Measurements from ENCODE around the gene IRF8.

IRF8 gene

GRCh38 chr16:85911251-85911930, 12.4 kb downstream of the IRF8 start:
- FAIRE-seq (no peak), DNase-seq (ENCODE audit: insufficient read length, low spot score) (no peak)

GRCh38 chr16:85912211-85912974, 13.4 kb downstream of the IRF8 start:
- no peak for DNase-seq (ENCODE audit: insufficient read length, low spot score)

GRCh38 chr16:85913141-85913601, 14.2 kb downstream of the IRF8 start:
- FAIRE-seq (no peak), DNase-seq (ENCODE audit: insufficient read length, low spot score) (no peak)

More at GRCh38 chr16:85912211-85912974, 13.4 kb downstream of the IRF8 start:
- FAIRE-seq: no peak

GRCh38 chr16:85913688-85914422, 14.9 kb downstream of the IRF8 start:
- DNase-seq (ENCODE audit: insufficient read length, low spot score): no peak

DNA sequence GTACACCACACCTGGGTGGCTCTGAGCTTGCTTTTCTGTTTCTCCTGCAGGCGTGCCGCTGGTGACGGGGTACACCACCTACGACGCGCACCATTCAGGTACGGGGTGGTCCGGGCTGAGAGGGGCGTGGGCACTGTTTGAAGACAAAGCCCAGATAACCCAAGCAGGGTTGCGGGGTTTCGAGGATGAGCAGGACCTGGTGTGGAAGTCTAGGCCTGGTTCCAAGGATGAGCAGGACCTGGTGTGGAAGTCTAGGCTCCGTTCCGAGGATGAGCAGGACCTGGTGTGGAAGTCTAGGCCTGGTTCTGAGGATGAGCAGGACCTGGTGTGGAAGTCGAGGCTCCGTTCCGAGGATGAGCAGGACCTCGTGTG, 15.4 kb downstream of the IRF8 start:
- DNase-seq (ENCODE audit: insufficient read length, low spot score) (no peak), FAIRE-seq (no peak)

More at GRCh38 chr16:85913688-85914422, 14.9 kb downstream of the IRF8 start:
- FAIRE-seq: no peak

- FAIRE-seq (no peak), DNase-seq (ENCODE audit: insufficient read length, low spot score) (no peak)
These were observed 16.3 kb downstream of the IRF8 start for GRCh38 chr16:85915125-85915845.

DNA sequence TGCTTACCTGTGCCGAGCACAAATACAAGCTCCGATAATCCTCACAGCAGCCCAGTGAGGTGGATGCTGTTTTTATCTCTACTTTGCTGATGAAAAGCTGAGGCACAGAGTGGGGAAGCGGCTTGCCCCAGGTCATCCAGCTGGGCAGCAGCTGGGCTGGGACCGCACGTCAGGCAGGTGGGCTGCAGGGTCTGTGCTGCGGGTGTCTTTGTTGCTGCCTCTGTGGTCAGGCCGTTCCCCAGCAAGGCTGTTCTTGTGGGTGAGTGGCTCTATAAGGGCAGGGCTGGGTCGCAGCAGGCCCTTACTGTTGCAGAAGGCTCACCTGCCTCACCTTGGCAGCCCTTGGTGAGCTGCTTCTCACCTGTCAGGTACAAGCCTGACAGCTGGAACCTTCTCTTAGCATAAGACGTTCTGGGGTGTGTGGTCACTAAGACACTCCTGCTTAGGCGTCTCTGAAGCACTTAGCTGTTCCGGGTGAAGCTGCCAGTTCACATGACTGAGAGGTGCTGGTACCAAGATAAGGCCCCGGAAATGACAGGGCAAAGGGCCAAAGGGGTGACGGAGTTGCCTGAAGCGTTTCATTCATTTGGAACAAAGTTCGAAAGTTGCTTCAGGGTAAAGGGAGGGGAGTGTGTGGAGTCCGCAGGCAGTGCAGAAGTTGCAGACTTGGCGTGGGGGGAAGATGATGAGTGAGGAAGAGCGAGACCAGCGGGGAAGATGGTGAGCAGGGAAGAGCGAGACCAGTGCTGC, 17.4 kb downstream of the IRF8 start:
- DNase-seq (ENCODE audit: insufficient read length, low spot score) (no peak), FAIRE-seq (no peak)

- FAIRE-seq (peak; percentile 11), DNase-seq (ENCODE audit: insufficient read length, low spot score) (no peak)
These were observed 18.1 kb downstream of the IRF8 start for GRCh38 chr16:85917012-85917411.

- DNase-seq (ENCODE audit: insufficient read length, low spot score) (no peak), FAIRE-seq (peak; percentile 89)
These were observed 19.0 kb downstream of the IRF8 start for GRCh38 chr16:85917959-85918358.

GRCh38 chr16:85918436-85918835, 19.5 kb downstream of the IRF8 start:
- DNase-seq (ENCODE audit: insufficient read length, low spot score): no peak
- FAIRE-seq: no peak

GRCh38 chr16:85919271-85920267, 20.6 kb downstream of the IRF8 start:
- FAIRE-seq (no peak), DNase-seq (ENCODE audit: insufficient read length, low spot score) (no peak)

- DNase-seq (ENCODE audit: insufficient read length, low spot score) (no peak), FAIRE-seq (no peak)
These were observed 22.1 kb downstream of the IRF8 start for GRCh38 chr16:85921026-85921425.

DNA sequence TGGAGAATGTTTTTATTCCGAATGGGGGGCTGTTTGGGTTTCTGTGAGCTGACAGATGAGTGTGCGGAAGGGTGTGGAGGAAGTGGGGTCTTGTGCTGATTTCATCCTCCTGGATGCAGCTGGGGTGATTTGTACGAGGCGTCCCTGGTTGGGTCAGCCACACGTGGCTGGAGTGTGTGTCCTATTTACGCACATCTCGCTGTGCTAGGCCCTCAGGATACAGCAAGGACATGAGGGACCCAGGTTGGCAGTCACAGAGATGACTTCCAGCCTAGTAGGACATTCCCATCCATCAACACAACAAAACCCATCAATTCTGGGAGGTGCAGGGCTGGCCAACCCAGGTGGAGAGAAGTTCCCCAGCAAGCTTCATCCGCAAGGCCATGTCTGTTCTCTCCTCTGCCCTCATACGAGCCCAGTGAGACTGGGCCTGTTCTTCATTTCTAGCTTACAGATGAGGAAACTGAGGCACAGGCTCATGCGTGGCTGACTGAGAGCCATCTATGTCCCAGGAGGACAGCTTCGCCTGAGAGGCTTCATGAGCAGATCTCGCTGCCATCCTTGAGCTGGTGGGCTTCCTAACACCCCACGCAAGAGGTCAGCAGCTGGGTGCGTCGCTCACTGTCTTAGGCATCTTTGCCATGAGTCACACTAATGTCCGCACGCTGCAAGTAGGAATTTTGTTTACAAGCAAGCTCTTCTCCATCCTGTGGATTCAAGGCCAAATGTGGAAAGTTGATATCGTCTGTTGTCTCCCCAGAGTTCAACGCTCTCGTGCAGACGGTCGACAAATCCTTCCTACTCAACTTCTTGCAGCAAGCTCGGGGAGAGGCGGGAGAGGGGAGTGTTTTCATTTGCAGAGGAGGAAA, 24.4 kb downstream of the IRF8 start:
- no peak for DNase-seq (ENCODE audit: insufficient read length, low spot score)
- peak; percentile 4 for FAIRE-seq

GRCh38 chr16:85924675-85925074, 25.7 kb downstream of the IRF8 start:
- no peak for DNase-seq (ENCODE audit: insufficient read length, low spot score)
- FAIRE-seq: no peak

DNA sequence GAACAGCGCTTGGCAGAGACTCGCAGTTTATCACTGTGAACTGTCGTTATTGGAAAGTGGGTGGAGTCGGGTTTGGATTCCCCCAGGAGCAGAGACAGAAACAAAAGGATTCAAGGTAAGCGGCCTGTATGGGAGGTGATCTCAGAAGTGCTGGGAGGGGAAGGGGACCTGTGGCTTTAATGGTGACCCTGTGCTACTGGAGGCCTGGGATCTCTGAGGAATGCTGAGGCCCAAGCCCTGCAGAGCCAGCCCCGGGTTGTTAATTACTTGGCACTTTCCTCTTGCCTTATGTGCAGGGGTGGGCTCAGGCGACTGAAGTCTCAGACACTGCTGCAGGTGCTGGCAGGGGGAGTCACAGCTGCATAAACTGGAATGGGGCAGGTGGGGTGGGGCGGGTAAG, 27.4 kb downstream of the IRF8 start:
- FAIRE-seq (no peak), DNase-seq (ENCODE audit: insufficient read length, low spot score) (no peak)

GRCh38 chr16:85927371-85927770, 28.4 kb downstream of the IRF8 start:
- FAIRE-seq: no peak
- DNase-seq (ENCODE audit: insufficient read length, low spot score): no peak

- FAIRE-seq (no peak), DNase-seq (ENCODE audit: insufficient read length, low spot score) (no peak)
These were observed 29.0 kb downstream of the IRF8 start for GRCh38 chr16:85927959-85928358.

GRCh38 chr16:85928401-85928820, 29.4 kb downstream of the IRF8 start:
- FAIRE-seq (no peak), DNase-seq (ENCODE audit: insufficient read length, low spot score) (no peak)
